NCI-H2081 (cell line): ENCODE data around the gene COMMD3.
A peak's percentile ranks its signal among the peaks of the same experiment; 100 is the strongest.
"Not testable (repeated sequence)": the region's sequence is repeated elsewhere in the genome, so short reads cannot be mapped to it uniquely, and the experiment has no call there.

Experiments used
- DNase-seq, 2 experiments: peaks; one replicate each; lab custom pipeline; 2025; lab: John Stamatoyannopoulos, UW

Gene COMMD3

GRCh38 chr10:22316286-22317075 lies at the start of gene COMMD3:
TSS of gene COMMD3 (plus strand) at chr10:22316388. CDS start at chr10:22316418, 30 bp downstream.
- peak; percentile 66 to 84 for DNase-seq

GRCh38 chr10:22268503-22268902 lies 47.7 kb upstream of the COMMD3 start:
- DNase-seq, result no peak

GRCh38 chr10:22271786-22272185 lies 44.4 kb upstream of the COMMD3 start:
- DNase-seq, result no peak

- DNase-seq, result no peak
These were observed 37.8 kb upstream of the COMMD3 start for GRCh38 chr10:22278441-22278782.

GRCh38 chr10:22280078-22280477 lies 36.1 kb upstream of the COMMD3 start:
- DNase-seq, result no peak

GRCh38 chr10:22285130-22285529 lies 31.1 kb upstream of the COMMD3 start:
- DNase-seq, result no peak

GRCh38 chr10:22293747-22294404 lies 22.3 kb upstream of the COMMD3 start:
- no peak for DNase-seq

- peak in 1 of 2 experiments; percentile 42 for DNase-seq
These were observed 21.5 kb upstream of the COMMD3 start for GRCh38 chr10:22294694-22295093.

- DNase-seq, result no peak
These were observed 15.0 kb upstream of the COMMD3 start for GRCh38 chr10:22301193-22301592.

- DNase-seq, result no peak
These were observed 12.7 kb upstream of the COMMD3 start for GRCh38 chr10:22303461-22303860.

- DNase-seq, result no peak
These were observed 10.5 kb upstream of the COMMD3 start for GRCh38 chr10:22305721-22306120.

- peak in 1 of 2 experiments; percentile 19 for DNase-seq
These were observed 7.8 kb upstream of the COMMD3 start for GRCh38 chr10:22308390-22308789.

- no peak for DNase-seq
These were observed 6.8 kb upstream of the COMMD3 start for GRCh38 chr10:22309180-22310000.

GRCh38 chr10:22310012-22310411 lies 6.2 kb upstream of the COMMD3 start:
- DNase-seq, result not testable (repeated sequence)

- no peak for DNase-seq
These were observed 5.3 kb upstream of the COMMD3 start for GRCh38 chr10:22310928-22311327.

GRCh38 chr10:22314852-22315251 lies 1.3 kb upstream of the COMMD3 start:
- DNase-seq, result no peak

- DNase-seq, result no peak
These were observed 518 bp upstream of the COMMD3 start for GRCh38 chr10:22315455-22316285.

- DNase-seq, result no peak
These were observed 835 bp downstream of the COMMD3 start for GRCh38 chr10:22317076-22317370.

- DNase-seq, result no peak
These were observed 1.8 kb downstream of the COMMD3 start for GRCh38 chr10:22317771-22318565.

- DNase-seq, result no peak
These were observed 2.6 kb downstream of the COMMD3 start for GRCh38 chr10:22318772-22319171.

GRCh38 chr10:22319547-22319979 lies 3.4 kb downstream of the COMMD3 start:
- DNase-seq, result no peak
